HepG2 (cell line): ENCODE data around the gene CELSR2. TPM values are rescaled to one million over a fixed set of nuclear protein-coding genes. Genes with fewer than 3 reads are reported as not detected.

ENCODE experiments used
- ATAC-seq: fragments of 200-7000 bp; cut with Tn5 transposase; 3 replicates; pipeline ENCODE4 v1.9.1; 2020; ENCODE audit warnings: mild to moderate bottlenecking, moderate library complexity
- BruUV-seq: library from RNA; stranded (reverse); fragments of 400-500 nt; replicated peaks from 2 replicates; lab custom pipeline; 2021; lab: Mats Ljungman, UMichigan
- CTCF ChIA-PET: fragments of 300-600 bp; formaldehyde crosslinking; extraction: SDS; loops from one replicate; lab custom pipeline; 2021; ENCODE audit warnings: low total read pairs, inconsistent platforms, low intra/inter-chr PET ratio; lab: Yijun Ruan, JAX
- POLR2A ChIA-PET: fragments of 350-600 bp; sonication (Branson Sonifier 250); formaldehyde crosslinking; loops from one replicate; lab custom pipeline; 2020; ENCODE audit warnings: antibody characterized with exemption, inconsistent platforms; lab: Yijun Ruan, JAX
- DNase-seq: peaks from one replicate; pipeline ENCODE4 v3.0.0-alpha.2; 2015; ENCODE audit warnings: low spot score
- FAIRE-seq: peaks from 3 replicates; lab custom pipeline; 2011; peaks lifted over from hg19 to GRCh38; lab: Jason Lieb, UNC
- H2AFZ ChIP-seq: one replicate; pipeline ENCODE4 v1.6.1; 2011; ENCODE audit warnings: low read length, inconsistent platforms
- H3K27ac ChIP-seq: fragments of 300-600 bp; 3 replicates; pipeline ENCODE4 v1.8.0; 2011; ENCODE audit warnings: mixed run types, mild to moderate bottlenecking, mixed read lengths, low read length, inconsistent platforms; ENCODE audit not compliant: insufficient read depth; ENCODE audit errors: extremely low read length
- H3K27me3 ChIP-seq, 2 experiments: fragments of 200-600 bp in 1 of 2; 2 replicates in 1 of 2; 3 replicates in 1 of 2; pipeline versions ENCODE4 v1.6.0 to v1.8.0; 2011; ENCODE audit warnings: low read length in 2 of 2, mild to moderate bottlenecking in 2 of 2, moderate library complexity in 2 of 2, inconsistent platforms in 1 of 2; ENCODE audit not compliant: insufficient read depth in 2 of 2, control insufficient read depth in 1 of 2
- H3K36me3 ChIP-seq, 2 experiments: fragments of 200-600 bp in 1 of 2; replicated peaks in 1 of 2; 2 replicates in 1 of 2; 3 replicates in 1 of 2; pipeline versions ENCODE4 v1.5.1 to v1.8.0; 2011; ENCODE audit warnings: low read length in 2 of 2, inconsistent platforms in 1 of 2; ENCODE audit not compliant: insufficient read depth in 2 of 2, control insufficient read depth in 1 of 2
- H3K4me1 ChIP-seq: 2 replicates; pipeline ENCODE4 v1.5.1; 2012; ENCODE audit warnings: low read length, inconsistent platforms; ENCODE audit not compliant: insufficient read depth
- H3K4me2 ChIP-seq: 2 replicates; pipeline ENCODE4 v1.6.0; 2011; ENCODE audit warnings: low read depth, low read length, inconsistent platforms
- H3K4me3 ChIP-seq, 3 experiments: fragments of 200-600 bp in 1 of 3; sonication (generic), shearing (Covaris generic) in 1 of 3; replicated peaks in 1 of 3; 2 replicates each; pipeline ENCODE4 v1.5.1; 2011 to 2016; ENCODE audit warnings: low read length in 3 of 3, inconsistent platforms in 2 of 3, low read depth in 2 of 3, mild to moderate bottlenecking in 2 of 3, control low read depth in 1 of 3, mixed read lengths in 1 of 3; ENCODE audit not compliant: insufficient read depth in 1 of 3
- H3K79me2 ChIP-seq: one replicate; pipeline ENCODE4 v1.6.1; 2011; ENCODE audit warnings: low read length, inconsistent platforms; ENCODE audit not compliant: insufficient read depth
- H3K9ac ChIP-seq: 2 replicates; pipeline ENCODE4 v1.6.0; 2011; ENCODE audit warnings: mild to moderate bottlenecking, low read depth, low read length, inconsistent platforms; ENCODE audit not compliant: insufficient read depth
- H3K9me3 ChIP-seq: 2 replicates; pipeline ENCODE4 v1.5.1; 2012; ENCODE audit warnings: mild to moderate bottlenecking, low read length
- H4K20me1 ChIP-seq: 2 replicates; pipeline ENCODE4 v1.6.0; 2011; ENCODE audit warnings: inconsistent platforms, mild to moderate bottlenecking, low read length, moderate library complexity; ENCODE audit not compliant: insufficient read depth
- KDM6A ChIP-seq: IDR thresholded peaks from 2 replicates; pipeline ENCODE4 v1.6.1; 2016; ENCODE audit warnings: low read depth
- POLR2G ChIP-seq: fragments of 200-400 bp; formaldehyde crosslinking; IDR thresholded peaks from 2 replicates; pipeline ENCODE4 v1.6.1; 2018; ENCODE audit warnings: mild to moderate bottlenecking, low read depth, low read length, moderate library complexity
- RFX3 ChIP-seq: IDR thresholded peaks from 2 replicates; pipeline ENCODE4 v1.6.1; 2016; ENCODE audit warnings: missing biosample characterization, missing genetic modification reagents
- ZBTB33 ChIP-seq: sonication (generic); formaldehyde crosslinking; IDR thresholded peaks from 2 replicates; pipeline ENCODE4 v1.4.0; 2020; ENCODE audit warnings: missing genetic modification reagents
- ZNF280D ChIP-seq: sonication (generic); formaldehyde crosslinking; IDR thresholded peaks from 2 replicates; pipeline ENCODE4 v1.5.1; 2020; ENCODE audit warnings: mild to moderate bottlenecking, missing genetic modification reagents
- WGBS: methylation state at CpG from one replicate; pipeline ENCODE4 v1.1.6; 2017; ENCODE audit warnings: low lambda C conversion rate; 5-methylcytosine and 5-hydroxymethylcytosine counted together
- in situ Hi-C: cut with HindIII; loops from 2 replicates; pipeline ENCODE4 v1.10.0; 2017; ENCODE audit warnings: low pct_unique_long_range_greater_than_20kb; ENCODE audit not compliant: extremely low pct_ligation_motif_present
- intact Hi-C: fragments of 100-400 bp; cut with micrococcal nuclease; formaldehyde crosslinking; loops from one replicate; pipeline ENCODE4 v1.10.0; 2022; ENCODE audit not compliant: unreplicated experiment
- polyA plus RNA-seq, 8 experiments: library from polyadenylated mRNA; depleted of rRNA in 3 of 8; stranded (reverse) in 7 of 8; unstranded in 1 of 8; fragments of >200 nt; fragmentation: Illumina TruSeq in 4 of 8; extraction: Trizol in 4 of 8; gene quantifications; 2 replicates each; pipeline versions ENCODE4 v1.2.1 to v1.2.3, GENCODE V29; 2011 to 2016; ENCODE audit warnings: low read depth in 4 of 8, missing spikeins in 1 of 8, mixed read lengths in 1 of 8; ENCODE audit not compliant: insufficient read depth in 1 of 8
- total RNA-seq, 5 experiments: library from RNA; depleted of rRNA; stranded (reverse); fragments of >200 nt; fragmentation: Illumina TruSeq; extraction: Trizol; gene quantifications; 2 replicates each; pipeline ENCODE4 v1.2.3, GENCODE V29; 2016; ENCODE audit warnings: low read depth in 1 of 5
- TF ChIP-seq, protein P1 (sequence below): sonication (generic); formaldehyde crosslinking; IDR thresholded peaks from 2 replicates; pipeline ENCODE4 v1.5.1; 2020; ENCODE audit warnings: missing genetic modification reagents, mild to moderate bottlenecking, borderline replicate concordance

CELSR2 gene
- total and polyA plus RNA-seq, 2 of the 13 experiments (the other 11 are each of a cell fraction or from before 2014, with no cell fraction given), result 4.0 to 6.6 TPM

- intact Hi-C loops, result loop anchor here (5.0 kb wide), 1 partner anchor 36 kb away; no protein-coding TSS in a partner anchor
- 0 out of 2 replicates have a peak, but pooled peaks have one; percentile 11 for TF ChIP-seq POLR2G
- TF ChIP-seq, protein P1, sequence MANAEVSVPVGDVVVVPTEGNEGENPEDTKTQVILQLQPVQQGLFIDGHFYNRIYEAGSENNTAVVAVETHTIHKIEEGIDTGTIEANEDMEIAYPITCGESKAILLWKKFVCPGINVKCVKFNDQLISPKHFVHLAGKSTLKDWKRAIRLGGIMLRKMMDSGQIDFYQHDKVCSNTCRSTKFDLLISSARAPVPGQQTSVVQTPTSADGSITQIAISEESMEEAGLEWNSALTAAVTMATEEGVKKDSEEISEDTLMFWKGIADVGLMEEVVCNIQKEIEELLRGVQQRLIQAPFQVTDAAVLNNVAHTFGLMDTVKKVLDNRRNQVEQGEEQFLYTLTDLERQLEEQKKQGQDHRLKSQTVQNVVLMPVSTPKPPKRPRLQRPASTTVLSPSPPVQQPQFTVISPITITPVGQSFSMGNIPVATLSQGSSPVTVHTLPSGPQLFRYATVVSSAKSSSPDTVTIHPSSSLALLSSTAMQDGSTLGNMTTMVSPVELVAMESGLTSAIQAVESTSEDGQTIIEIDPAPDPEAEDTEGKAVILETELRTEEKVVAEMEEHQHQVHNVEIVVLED (CRISPR knock-in tag), result no peak
- TF ChIP-seq, all 625 proteins: peak for 1
Measured at GRCh38 chr1:109238382-109238781, 11.0 kb upstream of the CELSR2 start.

DNA sequence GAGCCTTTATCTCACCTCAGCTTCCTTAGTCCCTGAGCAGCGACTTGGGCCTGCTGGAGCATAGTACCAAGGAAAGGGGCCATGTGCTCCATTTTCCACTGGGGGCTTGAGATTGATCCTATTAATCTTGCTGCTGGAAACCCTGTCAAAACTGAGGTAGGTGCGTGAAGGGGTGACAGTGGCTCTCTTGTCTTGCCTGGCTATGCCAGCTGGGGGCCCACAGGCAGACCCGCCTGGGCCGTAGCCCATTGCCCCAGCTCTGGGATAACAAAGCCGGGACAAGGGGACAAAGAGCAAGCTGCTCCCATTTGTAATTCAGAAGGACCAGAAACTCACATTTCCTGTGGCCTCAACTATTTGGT, 10.3 kb upstream of the CELSR2 start:
- TF ChIP-seq KDM6A (no peak), RFX3 (CRISPR knock-in tag) (no peak), ZBTB33 (peak; percentile 15; the same call in 1 of the 2 replicates), ZNF280D (CRISPR knock-in tag) (no peak)
- in situ Hi-C loops, result no loop called here
- no peak overlapping the region for H3K4me3 ChIP-seq
- POLR2A ChIA-PET, result interaction anchor here (0.6 to 2.7 kb wide), 9 partner anchors 10 to 244 kb away, joined by 3 to 13 read pairs (median 5); partner anchors contain the start of genes ATXN7L2, SARS1 and SORT1
- no peak for DNase-seq
- no peaks in the 10 kb centered on the region for H3K79me2 ChIP-seq
- H3K9me3 ChIP-seq, result no peaks in the 10 kb centered on the region
- H3K9ac ChIP-seq, result no peak overlapping the region
- H3K36me3 ChIP-seq, result peaks cover 19 to 52% of the 10 kb centered on the region in 2 experiments
- FAIRE-seq, result no peak
- WGBS, result 83% methylated on average over 1 of the region's 5 CpGs
- 0 out of 5 replicates have a peak, but pooled peaks cover 0 to 3% of the 10 kb centered on the region in 2 experiments for H3K27me3 ChIP-seq
- H3K4me1 ChIP-seq, result peaks cover 38% of the 10 kb centered on the region
- H4K20me1 ChIP-seq, result no peaks in the 10 kb centered on the region; the same call in 1 of the 2 replicates
- H2AFZ ChIP-seq, result no peak overlapping the region
- no TSS peak for BruUV-seq
- no peak overlapping the region for H3K4me2 ChIP-seq
- intact Hi-C loops, result loop anchor here (1.0 to 5.0 kb wide), 2 partner anchors 24 to 37 kb away; no protein-coding TSS in a partner anchor
- CTCF ChIA-PET, result interaction anchor here (2.1 kb wide), 1 partner anchor 25 kb away, joined by 13 read pairs; no protein-coding TSS in a partner anchor
- peak overlapping the region; percentile 20 for H3K27ac ChIP-seq
- no peak for ATAC-seq

More at GRCh38 chr1:109238382-109238781, 11.0 kb upstream of the CELSR2 start:
- CTCF ChIA-PET, result no interaction called here
- H3K27ac ChIP-seq, result no peak overlapping the region
- DNase-seq, result no peak
- in situ Hi-C loops, result no loop called here
- H2AFZ ChIP-seq, result no peak overlapping the region
- H3K79me2 ChIP-seq, result no peaks in the 10 kb centered on the region
- 0 out of 5 replicates have a peak, but pooled peaks cover 0 to 3% of the 10 kb centered on the region in 2 experiments for H3K27me3 ChIP-seq
- 100% methylated on average over 1 of the region's 2 CpGs for WGBS
- no peak for ATAC-seq
- H3K9me3 ChIP-seq, result no peaks in the 10 kb centered on the region
- FAIRE-seq, result no peak
- POLR2A ChIA-PET, result interaction anchor here (2.2 to 2.7 kb wide), 3 partner anchors 24 to 160 kb away, joined by 7 to 13 read pairs (median 11); partner anchors contain the start of genes SARS1 and SORT1
- H3K9ac ChIP-seq, result no peak overlapping the region
- H3K4me1 ChIP-seq, result peaks cover 38% of the 10 kb centered on the region
- peaks cover 19 to 55% of the 10 kb centered on the region in 2 experiments for H3K36me3 ChIP-seq
- BruUV-seq, result TSS peak; percentile 29
- H3K4me2 ChIP-seq, result no peak overlapping the region
- H4K20me1 ChIP-seq, result no peaks in the 10 kb centered on the region; the same call in 1 of the 2 replicates
- H3K4me3 ChIP-seq, result no peak overlapping the region
